Measurements from ENCODE around the gene TMEM183A. TPM values are rescaled to one million over a fixed set of nuclear protein-coding genes. Genes with fewer than 3 reads are reported as not detected.

The TMEM183A gene
- total RNA-seq, 8 experiments from 2014 or later: 33.6 to 124 (median 62.1) TPM

DNA sequence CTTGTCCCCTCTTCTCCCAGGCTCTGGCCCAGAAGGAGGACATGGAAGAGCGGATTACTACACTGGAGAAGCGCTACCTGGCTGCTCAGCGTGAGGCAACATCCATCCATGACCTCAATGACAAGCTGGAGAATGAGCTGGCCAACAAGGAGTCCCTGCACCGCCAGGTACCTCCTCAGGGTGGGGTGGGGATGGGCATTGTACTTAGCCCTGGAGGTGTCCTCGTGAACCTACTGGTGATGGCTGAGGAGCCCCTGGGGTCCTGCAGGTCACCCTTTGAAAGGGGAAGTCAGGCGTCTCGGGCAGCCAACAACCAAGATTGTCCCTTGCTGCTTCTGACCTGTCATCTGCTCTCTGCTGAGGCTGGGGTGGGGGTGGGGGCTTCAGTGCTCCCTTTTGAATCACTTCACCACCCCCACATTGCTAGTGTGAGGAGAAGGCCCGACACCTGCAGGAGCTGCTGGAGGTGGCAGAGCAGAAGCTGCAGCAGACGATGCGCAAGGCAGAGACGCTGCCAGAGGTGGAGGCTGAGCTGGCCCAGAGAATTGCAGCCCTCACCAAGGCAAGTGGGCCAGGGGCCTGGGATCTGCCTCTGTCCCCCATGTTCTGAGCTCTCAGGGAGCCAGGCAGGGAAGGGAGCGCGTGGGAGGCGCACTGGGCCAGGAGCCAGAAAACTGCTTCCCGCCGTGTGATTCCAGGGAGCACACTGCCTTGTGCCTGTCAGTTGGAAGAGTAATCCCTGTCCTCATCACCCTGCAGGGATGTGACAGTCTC is 38.8 kb downstream of the TMEM183A start:
- in situ Hi-C loops (cut with MboI; ENCODE audit: low pct_unique_long_range_greater_than_20kb in 2 of 9, low sequenced_read_pairs in 9 of 9, unreplicated experiment in 9 of 9): loop anchor here in 4 of 9 experiments (25.0 kb wide), 1 partner anchor 166 kb away; no protein-coding TSS in a partner anchor
- Histone ChIP-seq H3K27ac (no peak overlapping the region), H3K4me1 (replicated peaks in 1 of 2) (peaks cover 0 to 2% of the 10 kb centered on the region in 2 donors), H3K4me3 (no peak overlapping the region)
- ATAC-seq (replicated peaks in 6 of 8): peak in 4 of 8 experiments; percentile 12 to 29 (median 18)
- WGBS, 10 experiments: 60 to 100% (median 87%) methylated on average over 1 to 13 of the region's 16 CpGs; no CpG with 5 or more reads in 3 of the 10 experiments

DNA sequence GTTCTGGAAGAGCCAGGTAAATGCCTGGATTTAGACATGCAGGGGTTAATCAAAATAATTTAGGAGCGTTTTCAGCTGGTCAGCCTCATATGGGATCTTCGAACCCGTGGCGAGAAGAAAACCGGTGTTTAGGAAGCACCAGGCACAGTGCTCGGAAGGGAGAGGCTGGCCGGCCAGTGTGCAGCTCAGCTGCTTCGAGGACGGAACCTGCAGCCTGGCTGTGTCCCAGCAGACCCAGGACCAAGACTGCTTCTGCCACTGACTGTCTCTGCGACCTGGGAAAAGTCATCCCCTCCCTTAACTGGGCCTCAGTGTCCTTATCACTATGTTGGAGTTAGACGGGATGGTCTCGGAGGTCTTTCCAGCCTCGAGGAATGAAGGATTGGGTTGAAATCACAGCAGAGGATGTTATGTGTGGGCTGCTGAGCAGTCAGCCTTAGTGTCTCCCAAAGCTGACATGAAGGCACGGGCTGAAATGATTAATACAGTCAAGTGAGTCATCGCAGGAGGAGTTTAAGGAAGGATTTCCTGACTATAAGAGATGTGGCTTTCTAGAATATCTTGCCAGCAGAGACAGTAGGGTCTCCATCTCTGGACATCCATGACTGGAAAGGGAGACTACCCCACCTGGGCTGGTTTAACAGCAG is 39.9 kb downstream of the TMEM183A start:
- in situ Hi-C loops (cut with MboI; ENCODE audit: low pct_unique_long_range_greater_than_20kb in 2 of 9, low sequenced_read_pairs in 9 of 9, unreplicated experiment in 9 of 9): loop anchor here in 4 of 9 experiments (25.0 kb wide), 1 partner anchor 165 kb away; no protein-coding TSS in a partner anchor
- peak overlapping the region in 1 of 2 donors; percentile 3 for H3K27ac ChIP-seq
- no peak overlapping the region for H3K4me3 ChIP-seq

DNA sequence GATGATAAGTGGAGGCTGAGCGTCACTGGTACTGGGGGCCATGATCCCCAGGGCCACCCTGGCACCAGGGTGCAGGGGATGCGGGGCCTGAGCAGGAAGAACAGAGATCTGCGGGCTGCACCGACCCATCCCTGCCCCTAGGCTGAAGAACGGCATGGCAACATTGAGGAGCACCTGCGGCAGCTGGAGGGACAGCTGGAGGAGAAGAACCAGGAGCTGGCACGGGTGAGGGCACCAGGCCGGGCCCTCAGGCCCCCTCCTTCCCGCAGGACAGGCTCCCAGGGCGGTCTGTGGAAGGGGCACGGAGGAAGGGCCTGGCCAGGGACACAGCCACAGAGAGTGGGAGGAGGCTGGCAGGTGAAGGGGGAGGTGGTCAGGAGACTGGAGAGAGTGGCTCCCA is 40.9 kb downstream of the TMEM183A start:
- H3K4me1 ChIP-seq (replicated peaks in 1 of 2): peaks cover 17 to 18% of the 10 kb centered on the region in 2 donors
- no peak for ATAC-seq (replicated peaks in 6 of 8)
- H3K4me3 ChIP-seq: no peak overlapping the region
- WGBS, 10 experiments: 76 to 100% (median 89%) methylated on average over 2 to 9 of the region's 11 CpGs; no CpG with 5 or more reads in 4 of the 10 experiments
- H3K27ac ChIP-seq: no peak overlapping the region
- in situ Hi-C loops (cut with MboI; ENCODE audit: low pct_unique_long_range_greater_than_20kb in 2 of 9, low sequenced_read_pairs in 9 of 9, unreplicated experiment in 9 of 9): loop anchor here in 4 of 9 experiments (25.0 kb wide), 1 partner anchor 164 kb away; no protein-coding TSS in a partner anchor

More for the DNA sequence above, 39.9 kb downstream of the TMEM183A start:
- peaks cover 7 to 10% of the 10 kb centered on the region in 2 donors for H3K4me1 ChIP-seq (replicated peaks in 1 of 2)
- 0 to 83% (median 32%) methylated on average over 1 to 14 of the region's 15 CpGs; no CpG with 5 or more reads in 1 of the 10 experiments for WGBS, 10 experiments
- peak; percentile 24 to 98 (median 90) for ATAC-seq (replicated peaks in 6 of 8)

DNA sequence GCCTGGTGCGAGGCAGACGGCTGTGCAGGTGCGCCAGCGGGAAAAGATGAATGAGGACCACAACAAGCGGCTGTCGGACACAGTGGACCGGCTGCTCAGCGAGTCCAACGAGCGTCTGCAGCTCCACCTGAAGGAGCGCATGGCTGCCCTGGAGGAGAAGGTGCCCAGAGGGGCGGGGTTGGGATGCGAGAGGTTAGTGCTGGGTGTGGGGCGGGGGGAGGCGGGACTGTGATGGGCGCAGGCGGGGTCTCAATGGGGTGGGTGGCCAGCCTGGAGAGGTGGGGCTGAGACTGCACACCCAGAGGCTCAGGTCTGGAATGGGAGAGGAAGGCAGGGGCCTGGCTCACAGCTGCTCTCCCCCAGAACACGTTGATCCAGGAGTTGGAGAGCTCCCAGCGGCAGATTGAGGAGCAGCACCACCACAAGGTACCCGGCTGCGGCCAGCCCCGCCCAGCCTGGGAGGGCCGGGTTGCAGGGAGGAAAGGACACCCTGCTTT is 41.4 kb downstream of the TMEM183A start:
- peak in 7 of 8 experiments; percentile 10 to 97 (median 23) for ATAC-seq (replicated peaks in 6 of 8)
- Histone ChIP-seq H3K27ac (no peak overlapping the region), H3K4me1 (replicated peaks in 1 of 2) (peaks cover 18% of the 10 kb centered on the region in 2 donors), H3K4me3 (no peak overlapping the region)
- in situ Hi-C loops (cut with MboI; ENCODE audit: low pct_unique_long_range_greater_than_20kb in 2 of 9, low sequenced_read_pairs in 9 of 9, unreplicated experiment in 9 of 9): loop anchor here in 4 of 9 experiments (25.0 kb wide), 1 partner anchor 164 kb away; no protein-coding TSS in a partner anchor
- WGBS, 10 experiments: 20 to 97% (median 85%) methylated on average over 1 to 7 of the region's 23 CpGs; no CpG with 5 or more reads in 6 of the 10 experiments

DNA sequence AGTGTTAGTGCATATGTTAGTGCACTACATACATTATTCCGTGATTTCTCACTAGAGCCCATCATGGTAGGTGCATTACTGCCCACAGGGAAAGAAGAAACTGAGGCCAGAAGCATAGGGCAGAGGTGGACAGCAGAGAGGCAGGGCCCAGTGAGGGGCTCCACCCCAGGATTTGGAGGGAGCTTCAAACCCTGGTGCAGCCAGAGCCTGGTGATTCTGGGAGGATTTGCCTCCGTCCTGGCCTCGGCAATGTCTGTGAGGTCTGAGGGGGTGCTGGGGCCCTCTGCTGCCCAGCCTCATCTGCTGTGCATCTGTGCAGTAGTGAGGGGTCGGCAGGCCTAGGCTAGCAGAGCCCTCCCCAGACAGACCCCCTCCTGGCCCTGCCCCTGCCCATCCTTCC is 41.9 kb downstream of the TMEM183A start:
- ATAC-seq (replicated peaks in 6 of 8): peak in 1 of 8 experiments; percentile 14
- no peak overlapping the region for H3K27ac ChIP-seq
- in situ Hi-C loops (cut with MboI; ENCODE audit: low pct_unique_long_range_greater_than_20kb in 2 of 9, low sequenced_read_pairs in 9 of 9, unreplicated experiment in 9 of 9): loop anchor here in 4 of 9 experiments (25.0 kb wide), 1 partner anchor 163 kb away; no protein-coding TSS in a partner anchor
- WGBS, 10 experiments: 56 to 83% (median 81%) methylated on average over 1 to 3 of the region's 4 CpGs; no CpG with 5 or more reads in 6 of the 10 experiments
- H3K4me3 ChIP-seq: no peak overlapping the region
- H3K4me1 ChIP-seq (replicated peaks in 1 of 2): peaks cover 19 to 20% of the 10 kb centered on the region in 2 donors

DNA sequence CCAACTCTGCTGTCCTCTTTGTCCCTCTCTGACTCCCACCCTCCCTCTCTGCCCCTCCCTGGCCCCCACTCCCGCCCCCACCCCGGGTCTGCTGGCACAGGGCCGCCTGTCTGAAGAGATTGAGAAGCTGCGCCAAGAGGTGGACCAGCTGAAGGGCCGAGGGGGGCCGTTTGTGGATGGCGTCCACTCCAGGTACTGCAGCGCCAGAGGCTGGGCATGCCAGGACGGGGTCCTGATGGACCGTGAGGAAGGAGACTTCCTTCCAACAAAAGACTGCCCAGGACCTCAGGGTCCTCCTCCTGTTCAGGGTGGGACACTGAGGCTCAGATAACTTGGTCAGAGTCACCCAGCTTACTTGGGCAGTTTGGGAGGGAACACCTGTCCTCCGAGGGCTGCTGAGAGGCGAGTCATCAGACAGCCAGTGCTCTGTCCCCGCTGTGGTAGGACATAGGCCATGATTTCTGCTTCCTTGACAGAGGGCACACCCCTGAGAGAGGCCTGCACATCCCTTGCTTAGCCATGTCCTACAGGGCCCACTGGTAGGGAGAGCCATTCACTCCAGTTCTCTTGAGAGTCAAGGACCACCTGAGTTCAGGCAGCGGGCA is 42.5 kb downstream of the TMEM183A start:
- 75 to 94% (median 84%) methylated on average over 1 to 8 of the region's 14 CpGs; no CpG with 5 or more reads in 4 of the 10 experiments for WGBS, 10 experiments
- peaks cover 22% of the 10 kb centered on the region in 2 donors for H3K4me1 ChIP-seq (replicated peaks in 1 of 2)
- ATAC-seq (replicated peaks in 6 of 8): no peak
- in situ Hi-C loops (cut with MboI; ENCODE audit: low pct_unique_long_range_greater_than_20kb in 2 of 9, low sequenced_read_pairs in 9 of 9, unreplicated experiment in 9 of 9): loop anchor here in 4 of 9 experiments (25.0 kb wide), 1 partner anchor 163 kb away; no protein-coding TSS in a partner anchor
- no peak overlapping the region for H3K4me3 ChIP-seq
- no peak overlapping the region for H3K27ac ChIP-seq

DNA sequence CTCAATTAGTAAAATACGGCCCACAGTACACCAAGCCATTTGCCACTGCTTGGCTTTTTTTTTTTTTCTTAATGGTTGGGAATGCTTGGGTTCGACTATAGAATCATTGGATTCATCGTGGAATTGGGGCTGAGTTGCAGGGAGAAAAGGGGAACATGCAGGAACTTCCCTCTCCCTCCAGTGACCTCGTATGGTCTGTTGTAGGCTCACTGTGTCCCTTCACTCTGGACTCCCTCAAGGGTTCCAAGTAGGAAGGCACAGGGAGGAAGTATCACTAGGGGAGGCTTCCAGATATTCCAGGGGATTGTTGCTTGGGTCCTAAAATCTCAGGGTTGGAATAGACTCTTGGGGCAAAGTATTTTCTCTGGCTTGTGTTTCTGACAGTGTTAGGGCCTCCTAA is 43.7 kb downstream of the TMEM183A start:
- no peak overlapping the region for H3K27ac ChIP-seq
- in situ Hi-C loops (cut with MboI; ENCODE audit: low pct_unique_long_range_greater_than_20kb in 2 of 9, low sequenced_read_pairs in 9 of 9, unreplicated experiment in 9 of 9): no loop called here
- WGBS, 10 experiments: 70 to 100% (median 96%) methylated on average over 1 to 4 of the region's 4 CpGs; no CpG with 5 or more reads in 1 of the 10 experiments
- no peak overlapping the region for H3K4me3 ChIP-seq
- peaks cover 22% of the 10 kb centered on the region in 2 donors for H3K4me1 ChIP-seq (replicated peaks in 1 of 2)
- ATAC-seq (replicated peaks in 6 of 8): no peak

DNA sequence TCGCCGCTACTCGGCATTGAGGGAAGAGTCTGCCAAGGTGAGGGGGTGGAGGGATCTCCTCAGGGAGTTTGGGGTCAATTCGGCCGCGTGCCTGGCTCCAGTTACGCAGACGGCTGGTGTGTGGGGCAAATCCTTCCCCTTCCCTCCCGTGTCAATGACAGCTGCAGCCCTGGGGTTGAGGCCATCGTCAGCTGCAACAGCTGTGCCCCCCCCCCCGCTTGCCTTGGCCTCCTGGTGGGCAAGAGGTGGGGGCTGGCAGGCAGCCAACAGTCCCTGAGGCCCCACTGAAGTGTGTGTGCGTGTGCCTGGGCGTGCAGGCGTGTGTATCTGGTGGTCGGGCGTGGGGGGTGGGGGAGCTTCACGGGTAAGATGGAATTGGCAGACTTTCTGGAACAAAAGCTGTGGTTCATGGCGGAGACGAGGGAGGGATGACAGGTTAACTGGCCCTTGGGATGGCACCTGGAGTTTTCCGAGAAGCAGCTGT is 44.7 kb downstream of the TMEM183A start:
- in situ Hi-C loops (cut with MboI; ENCODE audit: low pct_unique_long_range_greater_than_20kb in 2 of 9, low sequenced_read_pairs in 9 of 9, unreplicated experiment in 9 of 9): no loop called here

DNA sequence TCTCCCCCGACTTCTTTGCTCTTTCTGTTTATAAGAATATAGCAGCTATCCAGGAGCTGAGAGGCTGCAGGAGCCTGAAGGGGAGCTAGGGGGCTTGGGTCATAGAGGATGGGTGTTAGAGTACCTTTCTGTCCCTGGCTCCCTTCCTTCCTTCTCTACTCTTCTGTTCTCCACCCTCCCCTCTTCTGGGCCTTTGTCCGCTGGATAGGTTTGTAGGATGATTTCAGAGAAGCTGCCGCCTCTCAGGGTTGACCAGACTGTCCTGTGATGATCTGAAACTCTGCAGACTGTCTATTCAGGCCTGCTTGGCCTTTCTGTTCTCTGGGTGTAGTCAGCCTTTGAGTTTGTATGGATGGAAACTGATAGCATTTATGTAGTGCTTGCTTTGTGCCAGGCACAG is 45.4 kb downstream of the TMEM183A start:
- Histone ChIP-seq H3K4me3 (no peak overlapping the region), H3K4me1 (replicated peaks in 1 of 2) (peaks cover 20 to 22% of the 10 kb centered on the region in 2 donors), H3K27ac (no peak overlapping the region)
- 43 to 100% (median 79%) methylated on average over 1 to 3 of the region's 3 CpGs; no CpG with 5 or more reads in 4 of the 10 experiments for WGBS, 10 experiments
- ATAC-seq (replicated peaks in 6 of 8): peak in 3 of 8 experiments; percentile 11 to 58 (median 52)
- in situ Hi-C loops (cut with MboI; ENCODE audit: low pct_unique_long_range_greater_than_20kb in 2 of 9, low sequenced_read_pairs in 9 of 9, unreplicated experiment in 9 of 9): no loop called here

More for the DNA sequence above, 44.7 kb downstream of the TMEM183A start:
- 20 to 80% (median 59%) methylated on average over 1 to 6 of the region's 20 CpGs; no CpG with 5 or more reads in 6 of the 10 experiments for WGBS, 10 experiments
- ATAC-seq (replicated peaks in 6 of 8): peak in 4 of 8 experiments; percentile 8 to 19 (median 10)
- Histone ChIP-seq H3K27ac (no peak overlapping the region), H3K4me1 (replicated peaks in 1 of 2) (peaks cover 22% of the 10 kb centered on the region in 2 donors), H3K4me3 (no peak overlapping the region)

DNA sequence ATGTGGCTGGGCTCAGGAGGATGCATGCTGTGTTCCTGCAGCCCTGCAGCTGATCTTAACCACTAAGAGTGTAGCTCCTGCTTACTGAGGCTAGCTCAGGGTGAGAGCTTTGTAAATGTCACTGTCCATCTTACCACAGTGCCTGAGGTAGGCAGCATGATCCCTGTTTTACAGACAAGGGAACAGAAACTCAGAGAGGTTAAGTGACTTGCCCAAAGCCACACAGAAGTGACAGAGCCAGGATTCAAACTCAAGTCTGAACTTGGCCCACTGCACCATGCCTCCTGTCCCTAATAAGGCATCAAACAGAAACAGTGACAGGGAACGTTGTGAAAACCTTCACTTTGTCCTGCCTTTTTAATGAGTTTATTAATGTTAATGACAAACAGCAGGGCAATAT is 47.0 kb downstream of the TMEM183A start:
- Histone ChIP-seq H3K27ac (peak overlapping the region in 1 of 2 donors; percentile 12), H3K4me1 (replicated peaks in 1 of 2) (peaks cover 20 to 32% of the 10 kb centered on the region in 2 donors), H3K4me3 (no peak overlapping the region)
- in situ Hi-C loops (cut with MboI; ENCODE audit: low pct_unique_long_range_greater_than_20kb in 2 of 9, low sequenced_read_pairs in 9 of 9, unreplicated experiment in 9 of 9): no loop called here
- WGBS, 10 experiments: 22 to 75% (median 49%) methylated on average over 1 of the region's 1 CpG; no CpG with 5 or more reads in 4 of the 10 experiments
- ATAC-seq (replicated peaks in 6 of 8): no peak

DNA sequence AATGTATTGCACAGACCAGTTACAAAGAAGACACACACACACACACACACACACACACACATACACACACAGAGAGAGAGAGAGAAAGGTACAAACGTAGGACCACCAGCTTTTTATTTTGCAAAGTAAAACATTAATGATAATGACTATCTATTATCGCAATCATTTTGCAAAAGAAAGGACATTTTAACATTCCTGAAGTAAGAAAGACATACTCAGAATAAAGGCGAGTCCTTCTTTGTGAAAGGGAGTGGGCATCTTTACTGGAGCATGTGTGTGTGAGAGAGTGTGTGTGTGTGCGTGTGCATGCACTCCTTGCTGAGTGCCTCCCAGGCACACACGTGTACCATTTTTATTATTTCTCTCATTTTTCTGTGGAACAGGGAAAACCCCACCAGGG is 47.5 kb downstream of the TMEM183A start:
- in situ Hi-C loops (cut with MboI; ENCODE audit: low pct_unique_long_range_greater_than_20kb in 2 of 9, low sequenced_read_pairs in 9 of 9, unreplicated experiment in 9 of 9): no loop called here
- ATAC-seq (replicated peaks in 6 of 8): peak in 3 of 8 experiments; percentile 32 to 55 (median 38)
- 32 to 83% (median 47%) methylated on average over 3 to 5 of the region's 5 CpGs; no CpG with 5 or more reads in 2 of the 10 experiments for WGBS, 10 experiments

More for the DNA sequence above, 47.5 kb downstream of the TMEM183A start:
- Histone ChIP-seq H3K4me1 (replicated peaks in 1 of 2) (peaks cover 20 to 32% of the 10 kb centered on the region in 2 donors), H3K27ac (peak overlapping the region in 1 of 2 donors; percentile 5), H3K4me3 (no peak overlapping the region)

Measured in motor neuron (in vitro differentiated cells).